MM.1S (cell line): ENCODE data around the gene SLC22A24.

ENCODE experiments used
- DNase-seq: peaks from one replicate; pipeline ENCODE4 v3.0.0-alpha.2; 2015
- H2AFZ ChIP-seq: fragments of 300-600 bp; sonication (generic); 2 replicates; pipeline ENCODE4 v1.6.0; 2016; ENCODE audit warnings: antibody characterized with exemption, low read length
- H3F3A ChIP-seq: fragments of 300-600 bp; sonication (generic); 2 replicates; pipeline ENCODE4 v1.6.1; 2016; ENCODE audit warnings: mild to moderate bottlenecking, antibody characterized with exemption, low read length, moderate library complexity, mixed read lengths; ENCODE audit not compliant: insufficient read depth
- H3K27ac ChIP-seq: fragments of 300-600 bp; sonication (generic); 2 replicates; pipeline ENCODE4 v1.5.1; 2016; ENCODE audit warnings: mild to moderate bottlenecking, low read length
- H3K27me3 ChIP-seq: fragments of 300-600 bp; sonication (generic); replicated peaks from 2 replicates; pipeline ENCODE4 v1.6.0; 2016; ENCODE audit warnings: low read length; ENCODE audit not compliant: insufficient read depth
- H3K36me3 ChIP-seq: fragments of 300-600 bp; sonication (generic); replicated peaks from 2 replicates; pipeline ENCODE4 v1.6.1; 2016; ENCODE audit warnings: mild to moderate bottlenecking, low read length, mixed read lengths; ENCODE audit not compliant: insufficient read depth
- H3K4me1 ChIP-seq: fragments of 300-600 bp; sonication (generic); 2 replicates; pipeline ENCODE4 v1.6.1; 2016; ENCODE audit warnings: low read length, mixed read lengths
- H3K4me2 ChIP-seq: fragments of 300-600 bp; sonication (generic); 2 replicates; pipeline ENCODE4 v1.6.0; 2016; ENCODE audit warnings: low read depth, low read length
- H3K4me3 ChIP-seq: fragments of 300-600 bp; sonication (generic); 2 replicates; pipeline ENCODE4 v1.5.1; 2016; ENCODE audit warnings: low read length, mixed read lengths
- H3K79me2 ChIP-seq: fragments of 300-600 bp; sonication (generic); 2 replicates; pipeline ENCODE4 v1.6.1; 2016; ENCODE audit warnings: mixed run types, low read length, mixed read lengths
- H3K9ac ChIP-seq: fragments of 300-600 bp; sonication (generic); 2 replicates; pipeline ENCODE4 v1.6.1; 2016; ENCODE audit warnings: low read length, mixed read lengths
- H3K9me2 ChIP-seq: fragments of 300-600 bp; sonication (generic); replicated peaks from 2 replicates; pipeline ENCODE4 v1.6.1; 2016; ENCODE audit warnings: mild to moderate bottlenecking, low read length, mixed read lengths; ENCODE audit not compliant: insufficient read depth
- H3K9me3 ChIP-seq: fragments of 300-600 bp; sonication (generic); replicated peaks from 2 replicates; pipeline ENCODE4 v1.6.1; 2016; ENCODE audit warnings: mild to moderate bottlenecking, low read length, mixed read lengths; ENCODE audit not compliant: insufficient read depth
- H4K20me1 ChIP-seq: fragments of 300-600 bp; sonication (generic); 2 replicates; pipeline ENCODE4 v1.6.1; 2016; ENCODE audit warnings: mild to moderate bottlenecking, low read length, moderate library complexity, mixed read lengths; ENCODE audit not compliant: insufficient read depth
- EZH2 ChIP-seq: fragments of 300-600 bp; sonication (generic); optimal IDR thresholded peaks from 2 replicates; pipeline ENCODE3; 2017; ENCODE audit warnings: low read depth, mild to moderate bottlenecking, antibody characterized with exemption, low read length, mixed read lengths
- EZH2phosphoT487 ChIP-seq: fragments of 300-600 bp; sonication (generic); IDR thresholded peaks from 2 replicates; pipeline ENCODE4 v1.6.1; 2018; ENCODE audit warnings: antibody characterized with exemption, low read length
- TF ChIP-seq, protein P1 (sequence below): fragments of 300-600 bp; sonication (generic); IDR thresholded peaks from 2 replicates; pipeline ENCODE4 v1.5.1; 2016; ENCODE audit warnings: antibody characterized with exemption, low read length, mixed read lengths

SLC22A24 gene

DNA sequence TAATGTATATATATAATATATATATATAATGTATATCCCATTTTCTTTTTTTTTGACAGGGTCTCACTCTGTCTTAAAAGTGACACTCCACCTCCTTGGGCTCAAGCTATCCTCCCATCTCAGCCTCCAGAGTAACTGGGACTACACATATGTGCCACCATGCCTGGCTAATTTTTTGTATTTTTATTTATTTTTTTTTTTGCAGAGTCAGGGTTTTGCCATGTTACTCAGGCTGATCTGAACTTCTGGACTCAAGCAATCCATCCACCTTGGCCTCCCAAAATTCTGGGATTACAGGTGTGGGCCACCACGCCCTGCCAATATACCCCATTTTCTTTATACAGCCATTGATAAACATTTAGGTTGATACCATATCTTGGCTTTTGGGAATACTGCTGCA lies 33.9 kb upstream of the SLC22A24 start:
- no peaks in the 10 kb centered on the region for H3K36me3 ChIP-seq
- H2AFZ ChIP-seq = no peak overlapping the region
- H3K4me3 ChIP-seq = no peak overlapping the region
- no peaks in the 10 kb centered on the region for H3K9me3 ChIP-seq
- H3K27ac ChIP-seq = no peak overlapping the region
- H3K79me2 ChIP-seq = no peaks in the 10 kb centered on the region
- H4K20me1 ChIP-seq = no peaks in the 10 kb centered on the region
- no peaks in the 10 kb centered on the region for H3F3A ChIP-seq
- no peak for DNase-seq
- no peaks in the 10 kb centered on the region for H3K9me2 ChIP-seq
- H3K27me3 ChIP-seq = no peaks in the 10 kb centered on the region
- H3K4me1 ChIP-seq = no peaks in the 10 kb centered on the region
- no peak overlapping the region for H3K9ac ChIP-seq
- no peak overlapping the region for H3K4me2 ChIP-seq
- TF ChIP-seq, protein P1, sequence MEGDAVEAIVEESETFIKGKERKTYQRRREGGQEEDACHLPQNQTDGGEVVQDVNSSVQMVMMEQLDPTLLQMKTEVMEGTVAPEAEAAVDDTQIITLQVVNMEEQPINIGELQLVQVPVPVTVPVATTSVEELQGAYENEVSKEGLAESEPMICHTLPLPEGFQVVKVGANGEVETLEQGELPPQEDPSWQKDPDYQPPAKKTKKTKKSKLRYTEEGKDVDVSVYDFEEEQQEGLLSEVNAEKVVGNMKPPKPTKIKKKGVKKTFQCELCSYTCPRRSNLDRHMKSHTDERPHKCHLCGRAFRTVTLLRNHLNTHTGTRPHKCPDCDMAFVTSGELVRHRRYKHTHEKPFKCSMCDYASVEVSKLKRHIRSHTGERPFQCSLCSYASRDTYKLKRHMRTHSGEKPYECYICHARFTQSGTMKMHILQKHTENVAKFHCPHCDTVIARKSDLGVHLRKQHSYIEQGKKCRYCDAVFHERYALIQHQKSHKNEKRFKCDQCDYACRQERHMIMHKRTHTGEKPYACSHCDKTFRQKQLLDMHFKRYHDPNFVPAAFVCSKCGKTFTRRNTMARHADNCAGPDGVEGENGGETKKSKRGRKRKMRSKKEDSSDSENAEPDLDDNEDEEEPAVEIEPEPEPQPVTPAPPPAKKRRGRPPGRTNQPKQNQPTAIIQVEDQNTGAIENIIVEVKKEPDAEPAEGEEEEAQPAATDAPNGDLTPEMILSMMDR = no peak
- TF ChIP-seq EZH2phosphoT487 (no peak), EZH2 (no peak)

DNA sequence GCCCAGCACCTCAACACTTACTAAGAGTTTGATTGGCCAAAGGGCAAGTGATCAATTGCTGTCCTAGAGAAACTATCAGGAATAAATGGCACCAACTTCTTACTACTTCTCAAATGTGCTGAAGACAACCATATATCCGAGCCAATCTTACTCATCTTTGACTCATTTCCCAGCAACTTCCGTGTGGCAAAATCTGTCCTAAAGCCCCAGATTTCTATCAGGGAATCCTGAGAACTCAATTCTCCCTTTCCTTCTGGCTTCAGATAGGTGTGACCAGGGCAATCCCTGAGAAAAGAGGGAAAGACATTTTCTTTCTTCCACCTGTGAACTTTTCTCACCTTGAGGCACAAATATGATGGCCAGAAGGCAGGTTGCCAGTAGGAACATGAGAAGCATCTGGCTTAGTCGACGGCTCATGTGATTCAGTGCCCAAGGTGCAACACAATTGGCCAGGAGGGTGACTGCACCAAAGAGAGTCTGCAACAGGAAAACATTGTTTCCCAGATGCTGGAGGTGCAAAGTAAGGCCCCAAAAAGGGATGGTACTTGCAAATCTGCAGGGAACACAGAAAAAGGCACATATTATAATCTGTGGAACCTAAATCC lies 21.8 kb upstream of the SLC22A24 start:
- no peaks in the 10 kb centered on the region for H3F3A ChIP-seq
- no peak overlapping the region for H3K27ac ChIP-seq
- H3K9ac ChIP-seq = no peak overlapping the region
- no peaks in the 10 kb centered on the region for H3K27me3 ChIP-seq
- no peak overlapping the region for H2AFZ ChIP-seq
- H3K9me3 ChIP-seq = no peaks in the 10 kb centered on the region
- TF ChIP-seq EZH2phosphoT487 (no peak), EZH2 (no peak)
- TF ChIP-seq, protein P1 = no peak
- no peaks in the 10 kb centered on the region for H3K9me2 ChIP-seq
- no peak overlapping the region for H3K4me3 ChIP-seq
- no peaks in the 10 kb centered on the region for H3K36me3 ChIP-seq
- H4K20me1 ChIP-seq = no peaks in the 10 kb centered on the region
- H3K79me2 ChIP-seq = no peaks in the 10 kb centered on the region
- DNase-seq = no peak
- H3K4me1 ChIP-seq = no peaks in the 10 kb centered on the region
- H3K4me2 ChIP-seq = no peak overlapping the region

DNA sequence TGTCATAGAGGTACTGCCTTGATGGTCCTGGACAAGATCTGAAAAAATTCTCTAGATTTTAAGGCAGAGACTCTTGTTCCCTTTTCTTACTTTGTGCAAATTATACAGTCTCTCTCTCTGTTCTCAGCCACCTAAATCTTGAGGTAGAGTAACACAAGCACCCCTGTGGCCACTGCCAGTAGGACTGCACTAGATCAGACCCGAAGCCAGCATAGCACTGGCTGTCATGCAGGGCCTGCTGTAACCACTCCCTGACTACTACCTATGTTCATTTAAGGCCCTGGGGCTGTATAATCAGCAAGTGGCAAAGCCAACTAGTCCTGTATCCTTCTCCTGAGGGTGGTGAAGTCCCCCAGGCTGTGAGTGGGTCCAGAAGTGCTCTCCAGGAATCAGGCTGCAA lies 11.8 kb upstream of the SLC22A24 start:
- H4K20me1 ChIP-seq = no peaks in the 10 kb centered on the region
- H3K36me3 ChIP-seq = no peaks in the 10 kb centered on the region
- no peaks in the 10 kb centered on the region for H3F3A ChIP-seq
- H3K4me3 ChIP-seq = no peak overlapping the region
- H3K27ac ChIP-seq = no peak overlapping the region
- no peaks in the 10 kb centered on the region for H3K9me2 ChIP-seq
- no peak overlapping the region for H3K9ac ChIP-seq
- no peak for DNase-seq
- no peaks in the 10 kb centered on the region for H3K79me2 ChIP-seq
- TF ChIP-seq EZH2 (no peak), EZH2phosphoT487 (no peak)
- TF ChIP-seq, protein P1 = no peak
- H3K27me3 ChIP-seq = no peaks in the 10 kb centered on the region
- no peaks in the 10 kb centered on the region for H3K4me1 ChIP-seq
- no peak overlapping the region for H3K4me2 ChIP-seq
- no peak overlapping the region for H2AFZ ChIP-seq
- no peaks in the 10 kb centered on the region for H3K9me3 ChIP-seq
